Measurements from ENCODE around the gene FTO.

FTO gene

GRCh38 chr16:53899431-53899830, 195.5 kb downstream of the FTO start:
- Histone ChIP-seq H3K79me2 (ENCODE audit: low read length) (no peaks in the 10 kb centered on the region), H3K4me2 (ENCODE audit: low read depth, low read length) (no peak overlapping the region), H3K27ac (ENCODE audit: low read length) (no peak overlapping the region), H3K9me3 (replicated peaks; ENCODE audit: insufficient read depth, low read length) (no peaks in the 10 kb centered on the region), H3K4me3 (ENCODE audit: low read length) (no peak overlapping the region), H2AFZ (ENCODE audit: low read length) (no peak overlapping the region), H3K4me1 (ENCODE audit: low read length) (no peaks in the 10 kb centered on the region), H3F3A (ENCODE audit: insufficient read depth, low read length) (no peaks in the 10 kb centered on the region), H3K27me3 (replicated peaks; ENCODE audit: insufficient read depth, low read length) (no peaks in the 10 kb centered on the region), H3K36me3 (replicated peaks; ENCODE audit: insufficient read depth, low read length) (no peaks in the 10 kb centered on the region), H4K20me1 (ENCODE audit: insufficient read depth, low read length) (no peaks in the 10 kb centered on the region), H3K9me2 (replicated peaks; ENCODE audit: insufficient read depth, low read length) (no peaks in the 10 kb centered on the region), H3K9ac (ENCODE audit: low read length) (no peak overlapping the region)
- no peak for TF ChIP-seq EZH2 (optimal IDR thresholded peaks at IDR 0.05; ENCODE audit: low read depth, low read length)
- DNase-seq = no peak

- Histone ChIP-seq H3K9me3 (replicated peaks; ENCODE audit: insufficient read depth, low read length) (no peaks in the 10 kb centered on the region), H3K27ac (ENCODE audit: low read length) (no peak overlapping the region), H4K20me1 (ENCODE audit: insufficient read depth, low read length) (no peaks in the 10 kb centered on the region), H3K27me3 (replicated peaks; ENCODE audit: insufficient read depth, low read length) (no peaks in the 10 kb centered on the region), H3F3A (ENCODE audit: insufficient read depth, low read length) (no peaks in the 10 kb centered on the region), H3K79me2 (ENCODE audit: low read length) (no peaks in the 10 kb centered on the region), H3K9ac (ENCODE audit: low read length) (no peak overlapping the region), H3K9me2 (replicated peaks; ENCODE audit: insufficient read depth, low read length) (no peaks in the 10 kb centered on the region), H3K4me1 (ENCODE audit: low read length) (no peaks in the 10 kb centered on the region), H2AFZ (ENCODE audit: low read length) (no peak overlapping the region), H3K4me3 (ENCODE audit: low read length) (no peak overlapping the region), H3K36me3 (replicated peaks; ENCODE audit: insufficient read depth, low read length) (no peaks in the 10 kb centered on the region), H3K4me2 (ENCODE audit: low read depth, low read length) (no peak overlapping the region)
- no peak for TF ChIP-seq EZH2 (optimal IDR thresholded peaks at IDR 0.05; ENCODE audit: low read depth, low read length)
- TF ChIP-seq EZH2phosphoT487 (IDR thresholded peaks at IDR 0.05; ENCODE audit: low read length) = no peak
- no peak for TF ChIP-seq CTCF (IDR thresholded peaks at IDR 0.05; ENCODE audit: low read length)
- no peak for DNase-seq
Measured at GRCh38 chr16:53900667-53901066, 196.7 kb downstream of the FTO start.

- no peaks in the 10 kb centered on the region for H3K36me3 ChIP-seq (replicated peaks; ENCODE audit: insufficient read depth, low read length)
- no peaks in the 10 kb centered on the region for H3K9me3 ChIP-seq (replicated peaks; ENCODE audit: insufficient read depth, low read length)
- H3K4me2 ChIP-seq (ENCODE audit: low read depth, low read length) = no peak overlapping the region
- no peaks in the 10 kb centered on the region for H3F3A ChIP-seq (ENCODE audit: insufficient read depth, low read length)
- TF ChIP-seq EZH2phosphoT487 (IDR thresholded peaks at IDR 0.05; ENCODE audit: low read length) (no peak), EZH2 (optimal IDR thresholded peaks at IDR 0.05; ENCODE audit: low read depth, low read length) (no peak), CTCF (IDR thresholded peaks at IDR 0.05; ENCODE audit: low read length) (no peak)
- no peaks in the 10 kb centered on the region for H3K79me2 ChIP-seq (ENCODE audit: low read length)
- H3K27ac ChIP-seq (ENCODE audit: low read length) = no peak overlapping the region
- no peak for DNase-seq
- no peaks in the 10 kb centered on the region for H3K9me2 ChIP-seq (replicated peaks; ENCODE audit: insufficient read depth, low read length)
- no peaks in the 10 kb centered on the region for H4K20me1 ChIP-seq (ENCODE audit: insufficient read depth, low read length)
- H3K4me1 ChIP-seq (ENCODE audit: low read length) = no peaks in the 10 kb centered on the region
- no peak overlapping the region for H2AFZ ChIP-seq (ENCODE audit: low read length)
- H3K9ac ChIP-seq (ENCODE audit: low read length) = no peak overlapping the region
- no peak overlapping the region for H3K4me3 ChIP-seq (ENCODE audit: low read length)
- H3K27me3 ChIP-seq (replicated peaks; ENCODE audit: insufficient read depth, low read length) = no peaks in the 10 kb centered on the region
Measured at GRCh38 chr16:53901408-53901807, 197.5 kb downstream of the FTO start.

- Histone ChIP-seq H2AFZ (ENCODE audit: low read length) (no peak overlapping the region), H3K9me2 (replicated peaks; ENCODE audit: insufficient read depth, low read length) (no peaks in the 10 kb centered on the region), H3K4me2 (ENCODE audit: low read depth, low read length) (no peak overlapping the region), H3K9me3 (replicated peaks; ENCODE audit: insufficient read depth, low read length) (no peaks in the 10 kb centered on the region), H3K27me3 (replicated peaks; ENCODE audit: insufficient read depth, low read length) (no peaks in the 10 kb centered on the region), H3K9ac (ENCODE audit: low read length) (no peak overlapping the region), H3K36me3 (replicated peaks; ENCODE audit: insufficient read depth, low read length) (no peaks in the 10 kb centered on the region), H4K20me1 (ENCODE audit: insufficient read depth, low read length) (no peaks in the 10 kb centered on the region), H3K4me1 (ENCODE audit: low read length) (no peaks in the 10 kb centered on the region), H3F3A (ENCODE audit: insufficient read depth, low read length) (no peaks in the 10 kb centered on the region), H3K79me2 (ENCODE audit: low read length) (no peaks in the 10 kb centered on the region), H3K27ac (ENCODE audit: low read length) (no peak overlapping the region), H3K4me3 (ENCODE audit: low read length) (no peak overlapping the region)
- TF ChIP-seq CTCF (IDR thresholded peaks at IDR 0.05; ENCODE audit: low read length) = no peak
- no peak for TF ChIP-seq EZH2 (optimal IDR thresholded peaks at IDR 0.05; ENCODE audit: low read depth, low read length)
- no peak for DNase-seq
Measured at GRCh38 chr16:53904533-53904932, 200.6 kb downstream of the FTO start.
